ENCODE data around the gene TOMM70. TPM values are rescaled to one million over a fixed set of nuclear protein-coding genes. Genes with fewer than 3 reads are reported as not detected.

The TOMM70 gene
- total and polyA plus RNA-seq, 2 of the 13 experiments (the other 11 are each of a cell fraction or from before 2014, with no cell fraction given), result 27.0 to 77.2 TPM

DNA sequence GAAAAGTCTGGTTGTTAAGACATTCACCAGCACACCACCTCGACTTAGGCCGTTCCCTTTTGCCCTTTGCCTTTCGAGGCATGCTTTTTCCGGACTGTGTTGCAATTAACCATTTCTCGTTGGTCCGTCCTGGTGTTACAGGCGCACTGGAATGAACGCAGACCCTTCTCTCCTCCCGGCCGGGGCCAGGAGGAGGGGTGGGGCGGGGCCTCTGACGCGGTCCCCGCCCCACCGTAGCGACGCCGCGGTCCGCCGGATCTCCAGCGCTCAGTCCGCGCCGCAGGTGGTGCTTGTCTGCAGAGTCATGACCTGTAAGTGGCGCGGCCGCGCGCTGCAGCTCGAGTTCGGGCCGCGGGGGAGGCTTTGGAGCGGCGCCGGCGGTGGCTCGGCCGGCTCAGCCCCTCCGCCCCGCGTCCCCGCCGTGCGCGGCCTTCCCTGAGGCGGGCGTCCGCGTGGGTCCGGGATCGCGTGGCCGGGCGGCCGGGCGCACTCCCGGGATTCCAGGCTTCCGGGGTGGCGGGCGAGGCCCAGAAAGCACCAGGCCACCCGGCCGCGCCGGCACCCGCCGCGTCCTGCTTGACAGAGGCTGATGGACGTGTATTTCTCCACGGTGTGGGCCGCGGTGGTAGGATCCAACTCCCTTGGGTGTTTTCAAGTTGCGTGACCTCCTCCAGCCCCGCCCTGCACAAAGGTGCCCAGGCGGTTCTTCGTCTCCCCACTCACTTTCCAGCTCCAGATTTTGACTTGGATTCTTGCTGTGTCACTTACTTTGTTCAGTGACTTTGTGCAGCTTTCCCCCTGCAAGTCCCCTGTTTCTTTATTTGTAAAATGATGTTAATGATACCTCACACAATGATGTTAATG is 66.2 kb downstream of the TOMM70 start, which contains the start of gene NIT2 (continued):
- TF ChIP-seq, protein P1, sequence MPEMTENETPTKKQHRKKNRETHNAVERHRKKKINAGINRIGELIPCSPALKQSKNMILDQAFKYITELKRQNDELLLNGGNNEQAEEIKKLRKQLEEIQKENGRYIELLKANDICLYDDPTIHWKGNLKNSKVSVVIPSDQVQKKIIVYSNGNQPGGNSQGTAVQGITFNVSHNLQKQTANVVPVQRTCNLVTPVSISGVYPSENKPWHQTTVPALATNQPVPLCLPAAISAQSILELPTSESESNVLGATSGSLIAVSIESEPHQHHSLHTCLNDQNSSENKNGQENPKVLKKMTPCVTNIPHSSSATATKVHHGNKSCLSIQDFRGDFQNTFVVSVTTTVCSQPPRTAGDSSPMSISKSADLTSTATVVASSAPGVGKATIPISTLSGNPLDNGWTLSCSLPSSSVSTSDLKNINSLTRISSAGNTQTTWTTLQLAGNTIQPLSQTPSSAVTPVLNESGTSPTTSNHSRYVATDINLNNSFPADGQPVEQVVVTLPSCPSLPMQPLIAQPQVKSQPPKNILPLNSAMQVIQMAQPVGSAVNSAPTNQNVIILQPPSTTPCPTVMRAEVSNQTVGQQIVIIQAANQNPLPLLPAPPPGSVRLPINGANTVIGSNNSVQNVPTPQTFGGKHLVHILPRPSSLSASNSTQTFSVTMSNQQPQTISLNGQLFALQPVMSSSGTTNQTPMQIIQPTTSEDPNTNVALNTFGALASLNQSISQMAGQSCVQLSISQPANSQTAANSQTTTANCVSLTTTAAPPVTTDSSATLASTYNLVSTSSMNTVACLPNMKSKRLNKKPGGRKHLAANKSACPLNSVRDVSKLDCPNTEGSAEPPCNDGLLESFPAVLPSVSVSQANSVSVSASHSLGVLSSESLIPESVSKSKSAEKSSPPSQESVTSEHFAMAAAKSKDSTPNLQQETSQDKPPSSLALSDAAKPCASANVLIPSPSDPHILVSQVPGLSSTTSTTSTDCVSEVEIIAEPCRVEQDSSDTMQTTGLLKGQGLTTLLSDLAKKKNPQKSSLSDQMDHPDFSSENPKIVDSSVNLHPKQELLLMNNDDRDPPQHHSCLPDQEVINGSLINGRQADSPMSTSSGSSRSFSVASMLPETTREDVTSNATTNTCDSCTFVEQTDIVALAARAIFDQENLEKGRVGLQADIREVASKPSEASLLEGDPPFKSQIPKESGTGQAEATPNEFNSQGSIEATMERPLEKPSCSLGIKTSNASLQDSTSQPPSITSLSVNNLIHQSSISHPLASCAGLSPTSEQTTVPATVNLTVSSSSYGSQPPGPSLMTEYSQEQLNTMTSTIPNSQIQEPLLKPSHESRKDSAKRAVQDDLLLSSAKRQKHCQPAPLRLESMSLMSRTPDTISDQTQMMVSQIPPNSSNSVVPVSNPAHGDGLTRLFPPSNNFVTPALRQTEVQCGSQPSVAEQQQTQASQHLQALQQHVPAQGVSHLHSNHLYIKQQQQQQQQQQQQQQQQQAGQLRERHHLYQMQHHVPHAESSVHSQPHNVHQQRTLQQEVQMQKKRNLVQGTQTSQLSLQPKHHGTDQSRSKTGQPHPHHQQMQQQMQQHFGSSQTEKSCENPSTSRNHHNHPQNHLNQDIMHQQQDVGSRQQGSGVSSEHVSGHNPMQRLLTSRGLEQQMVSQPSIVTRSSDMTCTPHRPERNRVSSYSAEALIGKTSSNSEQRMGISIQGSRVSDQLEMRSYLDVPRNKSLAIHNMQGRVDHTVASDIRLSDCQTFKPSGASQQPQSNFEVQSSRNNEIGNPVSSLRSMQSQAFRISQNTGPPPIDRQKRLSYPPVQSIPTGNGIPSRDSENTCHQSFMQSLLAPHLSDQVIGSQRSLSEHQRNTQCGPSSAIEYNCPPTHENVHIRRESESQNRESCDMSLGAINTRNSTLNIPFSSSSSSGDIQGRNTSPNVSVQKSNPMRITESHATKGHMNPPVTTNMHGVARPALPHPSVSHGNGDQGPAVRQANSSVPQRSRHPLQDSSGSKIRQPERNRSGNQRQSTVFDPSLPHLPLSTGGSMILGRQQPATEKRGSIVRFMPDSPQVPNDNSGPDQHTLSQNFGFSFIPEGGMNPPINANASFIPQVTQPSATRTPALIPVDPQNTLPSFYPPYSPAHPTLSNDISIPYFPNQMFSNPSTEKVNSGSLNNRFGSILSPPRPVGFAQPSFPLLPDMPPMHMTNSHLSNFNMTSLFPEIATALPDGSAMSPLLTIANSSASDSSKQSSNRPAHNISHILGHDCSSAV (CRISPR knock-in tag; IDR thresholded peaks at IDR 0.05; ENCODE audit: borderline replicate concordance), result no peak
- TF ChIP-seq PHB2 (IDR thresholded peaks at IDR 0.05; ENCODE audit: partially characterized antibody), result no peak
- no peak for TF ChIP-seq RELA (CRISPR knock-in tag; IDR thresholded peaks at IDR 0.05)
- peak; percentile 83 for TF ChIP-seq KMT2B (CRISPR knock-in tag; IDR thresholded peaks at IDR 0.05)
- peak; percentile 59; the same call in 1 of the 2 replicates for TF ChIP-seq ZNF430 (CRISPR knock-in tag; IDR thresholded peaks at IDR 0.05)
- TF ChIP-seq ATF7 (IDR thresholded peaks at IDR 0.05), result no peak
- no peak for TF ChIP-seq ATF7 (CRISPR knock-in tag; IDR thresholded peaks at IDR 0.05)
- peak; percentile 69; the same call in 1 of the 2 replicates for TF ChIP-seq MAZ (IDR thresholded peaks at IDR 0.05; ENCODE audit: borderline replicate concordance, low read depth, low read length)
- TF ChIP-seq MAZ (CRISPR knock-in tag; IDR thresholded peaks at IDR 0.05; ENCODE audit: low read depth), result peak; percentile 88
- TF ChIP-seq CENPT (CRISPR knock-in tag; IDR thresholded peaks at IDR 0.05; ENCODE audit: low read depth), result peak; percentile 69; the same call in 1 of the 2 replicates
- no peak for TF ChIP-seq KDM4B (CRISPR knock-in tag; IDR thresholded peaks at IDR 0.05)
- TF ChIP-seq, protein P2, sequence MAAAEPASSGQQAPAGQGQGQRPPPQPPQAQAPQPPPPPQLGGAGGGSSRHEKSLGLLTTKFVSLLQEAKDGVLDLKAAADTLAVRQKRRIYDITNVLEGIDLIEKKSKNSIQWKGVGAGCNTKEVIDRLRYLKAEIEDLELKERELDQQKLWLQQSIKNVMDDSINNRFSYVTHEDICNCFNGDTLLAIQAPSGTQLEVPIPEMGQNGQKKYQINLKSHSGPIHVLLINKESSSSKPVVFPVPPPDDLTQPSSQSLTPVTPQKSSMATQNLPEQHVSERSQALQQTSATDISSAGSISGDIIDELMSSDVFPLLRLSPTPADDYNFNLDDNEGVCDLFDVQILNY (CRISPR knock-in tag; conservative IDR thresholded peaks at IDR 0.05), result no peak
- no peak for TF ChIP-seq ATF1 (CRISPR knock-in tag; IDR thresholded peaks at IDR 0.05)
- TF ChIP-seq, protein P3, sequence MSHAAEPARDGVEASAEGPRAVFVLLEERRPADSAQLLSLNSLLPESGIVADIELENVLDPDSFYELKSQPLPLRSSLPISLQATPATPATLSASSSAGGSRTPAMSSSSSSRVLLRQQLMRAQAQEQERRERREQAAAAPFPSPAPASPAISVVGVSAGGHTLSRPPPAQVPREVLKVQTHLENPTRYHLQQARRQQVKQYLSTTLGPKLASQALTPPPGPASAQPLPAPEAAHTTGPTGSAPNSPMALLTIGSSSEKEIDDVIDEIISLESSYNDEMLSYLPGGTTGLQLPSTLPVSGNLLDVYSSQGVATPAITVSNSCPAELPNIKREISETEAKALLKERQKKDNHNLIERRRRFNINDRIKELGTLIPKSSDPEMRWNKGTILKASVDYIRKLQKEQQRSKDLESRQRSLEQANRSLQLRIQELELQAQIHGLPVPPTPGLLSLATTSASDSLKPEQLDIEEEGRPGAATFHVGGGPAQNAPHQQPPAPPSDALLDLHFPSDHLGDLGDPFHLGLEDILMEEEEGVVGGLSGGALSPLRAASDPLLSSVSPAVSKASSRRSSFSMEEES (CRISPR knock-in tag; IDR thresholded peaks at IDR 0.05), result no peak; the same call in 1 of the 2 replicates
- peak; percentile 74; the same call in 1 of the 2 replicates for TF ChIP-seq BRD4 (CRISPR knock-in tag; IDR thresholded peaks at IDR 0.05)
- no peak for TF ChIP-seq KDM1A (CRISPR knock-in tag; IDR thresholded peaks at IDR 0.05)
- no peak for TF ChIP-seq ZFP62 (CRISPR knock-in tag; IDR thresholded peaks at IDR 0.05)
- no peak for TF ChIP-seq ZNF138 (CRISPR knock-in tag; IDR thresholded peaks at IDR 0.05; ENCODE audit: low read depth)
- 0 out of 2 replicates have a peak, but pooled peaks have one; percentile 6 for TF ChIP-seq FOXO1 (CRISPR knock-in tag; IDR thresholded peaks at IDR 0.05)
- no peak for TF ChIP-seq CBX2 (IDR thresholded peaks at IDR 0.05; ENCODE audit: low read depth, low read length)
- TF ChIP-seq CBX2 (CRISPR knock-in tag; IDR thresholded peaks at IDR 0.05; ENCODE audit: low read depth), result no peak
